C4-2B (cell line): Measurements from ENCODE around the gene ITGA11.

Experiments
- ZFX ChIP-seq: fragments of 450-650 bp; IDR thresholded peaks from 2 replicates; pipeline ENCODE4 v1.6.1; 2017
- TF ChIP-seq, protein P1 (sequence below): fragments of 450-650 bp; conservative IDR thresholded peaks from 2 replicates; pipeline ENCODE4 v1.5.1; 2017; ENCODE audit warnings: mild to moderate bottlenecking

DNA sequence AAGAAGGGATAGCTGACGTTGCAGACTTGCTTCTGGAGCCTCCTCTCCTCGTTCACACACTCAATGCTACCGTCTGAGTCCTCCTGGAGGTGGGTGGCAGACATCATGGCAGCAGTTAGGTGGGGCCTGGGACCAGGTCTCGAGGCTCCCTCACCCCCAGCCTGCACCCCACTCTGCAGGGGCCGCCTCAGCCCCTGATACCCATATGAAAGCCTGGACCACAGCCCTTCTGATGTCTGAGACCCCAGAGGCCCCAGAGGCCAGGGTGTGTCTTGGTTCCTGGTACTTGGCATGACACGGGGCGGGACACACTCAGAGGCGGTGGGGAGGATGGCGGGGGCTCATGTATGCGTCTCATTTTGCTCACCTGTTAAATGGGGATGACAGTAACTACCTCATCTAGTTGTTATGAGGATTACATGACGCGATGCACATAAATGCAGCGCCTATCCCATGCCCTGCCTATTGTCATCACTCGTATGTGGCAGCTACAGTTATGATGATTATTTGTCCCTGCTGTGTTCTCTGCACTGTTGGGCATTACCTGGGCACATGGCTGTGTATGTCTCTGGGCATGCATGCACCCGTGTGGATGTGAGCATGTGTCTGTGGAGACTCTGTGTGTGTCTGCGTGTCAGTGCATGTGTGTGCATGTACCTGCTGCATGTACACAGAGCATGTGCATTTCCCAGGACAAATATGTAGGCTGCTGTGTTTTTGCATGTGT is 114.5 kb downstream of the ITGA11 start:
- TF ChIP-seq, protein P1, sequence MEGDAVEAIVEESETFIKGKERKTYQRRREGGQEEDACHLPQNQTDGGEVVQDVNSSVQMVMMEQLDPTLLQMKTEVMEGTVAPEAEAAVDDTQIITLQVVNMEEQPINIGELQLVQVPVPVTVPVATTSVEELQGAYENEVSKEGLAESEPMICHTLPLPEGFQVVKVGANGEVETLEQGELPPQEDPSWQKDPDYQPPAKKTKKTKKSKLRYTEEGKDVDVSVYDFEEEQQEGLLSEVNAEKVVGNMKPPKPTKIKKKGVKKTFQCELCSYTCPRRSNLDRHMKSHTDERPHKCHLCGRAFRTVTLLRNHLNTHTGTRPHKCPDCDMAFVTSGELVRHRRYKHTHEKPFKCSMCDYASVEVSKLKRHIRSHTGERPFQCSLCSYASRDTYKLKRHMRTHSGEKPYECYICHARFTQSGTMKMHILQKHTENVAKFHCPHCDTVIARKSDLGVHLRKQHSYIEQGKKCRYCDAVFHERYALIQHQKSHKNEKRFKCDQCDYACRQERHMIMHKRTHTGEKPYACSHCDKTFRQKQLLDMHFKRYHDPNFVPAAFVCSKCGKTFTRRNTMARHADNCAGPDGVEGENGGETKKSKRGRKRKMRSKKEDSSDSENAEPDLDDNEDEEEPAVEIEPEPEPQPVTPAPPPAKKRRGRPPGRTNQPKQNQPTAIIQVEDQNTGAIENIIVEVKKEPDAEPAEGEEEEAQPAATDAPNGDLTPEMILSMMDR, result no peak
- no peak for TF ChIP-seq ZFX
